GM18873 (cell line): ENCODE measurements around the gene AEBP1.
"Not testable (repeated sequence)": the region's sequence is repeated elsewhere in the genome, so short reads cannot be mapped to it uniquely, and the experiment has no call there.

Experiments used
- ATAC-seq: cut with Tn5 transposase; IDR thresholded peaks from one replicate; pipeline ENCODE4 v1.9.1; 2021; ENCODE audit warnings: mild to moderate bottlenecking, moderate library complexity, moderate number of reproducible peaks; ENCODE audit not compliant: unreplicated experiment, low FRiP score

AEBP1 gene

GRCh38 chr7:44116087-44116788 lies 12.1 kb downstream of the AEBP1 start:
- ATAC-seq, result no peak

DNA sequence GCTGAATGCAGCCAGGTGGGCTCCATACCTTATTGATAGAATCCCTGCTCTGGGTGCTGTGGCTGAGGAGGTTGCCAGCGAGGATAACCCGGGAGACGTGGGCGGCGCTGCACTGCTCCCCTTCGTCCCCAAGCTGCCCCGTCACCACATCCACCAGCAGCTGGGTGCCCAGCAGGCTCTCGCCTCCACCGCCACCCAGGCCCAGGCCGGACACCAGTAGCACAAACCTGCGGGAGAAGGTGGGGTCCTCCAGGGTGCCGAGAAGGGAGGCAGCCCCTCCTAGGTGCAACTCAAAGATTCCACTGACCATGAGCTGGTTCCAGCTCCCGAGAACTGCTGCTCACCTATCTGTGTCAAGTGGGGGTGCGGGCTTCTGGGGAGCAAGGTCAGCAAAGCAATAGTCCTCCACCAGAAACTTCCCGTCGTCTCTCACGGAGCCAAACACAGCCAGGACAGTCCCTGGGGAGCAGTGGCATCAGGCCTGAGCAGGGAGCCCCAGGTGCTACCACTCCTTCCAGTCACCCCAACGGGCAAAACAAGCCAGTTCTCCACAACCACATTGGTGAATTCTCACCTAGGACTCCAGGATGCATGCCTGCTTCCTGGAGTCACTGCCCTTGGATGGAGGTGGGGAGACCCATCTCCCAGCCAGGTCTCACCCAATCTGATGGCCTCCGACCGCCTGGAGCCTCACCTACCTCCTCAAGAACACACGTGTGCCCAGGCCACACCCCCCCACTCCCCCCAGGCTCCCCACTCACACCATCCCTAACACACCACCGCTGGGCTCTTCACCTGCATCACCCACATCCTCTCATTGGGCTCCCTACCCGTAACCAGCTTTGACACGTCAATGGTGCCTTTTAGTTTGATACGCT lies 12.9 kb downstream of the AEBP1 start:
- no peak for ATAC-seq

- ATAC-seq, result no peak
These were observed 13.8 kb downstream of the AEBP1 start for GRCh38 chr7:44117801-44118429.

GRCh38 chr7:44119829-44120380 lies 15.8 kb downstream of the AEBP1 start:
- no peak for ATAC-seq

GRCh38 chr7:44120395-44120794 lies 16.2 kb downstream of the AEBP1 start:
- ATAC-seq, result no peak

GRCh38 chr7:44121761-44122420 lies 17.7 kb downstream of the AEBP1 start:
- no peak for ATAC-seq

GRCh38 chr7:44122529-44122928 lies 18.4 kb downstream of the AEBP1 start:
- ATAC-seq, result no peak

GRCh38 chr7:44123190-44124003 lies 19.3 kb downstream of the AEBP1 start, which contains the start of gene POLD2:
Gene POLD2, minus strand, starts transcription at chr7:44123548. Its CDS starts 1,495 bp downstream, at chr7:44122053.
- peak; percentile 91 for ATAC-seq

GRCh38 chr7:44124822-44125202 lies 20.7 kb downstream of the AEBP1 start:
- ATAC-seq, result no peak

GRCh38 chr7:44126574-44126973 lies 22.4 kb downstream of the AEBP1 start:
- not testable (repeated sequence) for ATAC-seq

- ATAC-seq, result no peak
These were observed 23.0 kb downstream of the AEBP1 start for GRCh38 chr7:44127161-44127560.

DNA sequence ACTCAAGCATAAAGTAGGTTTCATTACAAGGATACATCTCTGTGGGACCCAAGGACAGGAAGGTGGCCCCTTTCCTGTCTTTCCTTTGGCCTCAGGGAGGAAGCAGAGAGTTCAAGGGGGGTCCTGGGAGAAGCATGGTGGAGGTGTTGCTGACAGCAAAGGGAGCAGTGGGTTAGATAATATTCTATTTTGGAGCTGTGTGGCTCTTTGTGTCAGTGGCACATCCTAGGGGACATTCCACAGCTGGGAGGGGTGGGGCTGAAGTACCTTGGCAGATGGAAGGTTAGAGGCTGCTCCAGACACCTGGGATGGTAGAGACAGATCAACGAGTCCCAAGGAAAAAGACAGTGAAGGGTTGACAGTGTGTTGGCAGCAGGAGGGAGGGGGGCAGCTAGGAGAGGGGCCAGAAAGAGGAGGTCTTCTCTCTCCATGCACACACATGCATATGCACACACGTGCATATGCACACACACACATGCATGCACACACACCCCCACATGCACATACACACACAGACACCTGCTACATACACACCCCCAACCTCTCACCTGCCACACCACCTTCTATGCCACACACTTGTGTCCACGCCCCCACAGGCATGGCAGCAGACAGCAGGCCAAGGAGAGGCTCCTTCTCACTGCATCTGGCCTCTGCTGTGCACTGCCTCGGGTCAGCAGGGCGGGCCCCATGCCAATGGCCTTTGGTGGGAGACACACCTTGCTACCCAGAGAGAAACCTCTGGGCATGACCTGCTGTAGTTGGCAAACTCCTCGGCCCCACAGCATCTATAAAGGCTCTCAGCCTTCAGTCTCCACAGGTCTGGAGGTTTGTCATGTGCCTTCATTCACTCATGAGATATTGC lies 24.8 kb downstream of the AEBP1 start:
- no peak for ATAC-seq

GRCh38 chr7:44131173-44132029 lies 27.3 kb downstream of the AEBP1 start:
- ATAC-seq, result no peak

DNA sequence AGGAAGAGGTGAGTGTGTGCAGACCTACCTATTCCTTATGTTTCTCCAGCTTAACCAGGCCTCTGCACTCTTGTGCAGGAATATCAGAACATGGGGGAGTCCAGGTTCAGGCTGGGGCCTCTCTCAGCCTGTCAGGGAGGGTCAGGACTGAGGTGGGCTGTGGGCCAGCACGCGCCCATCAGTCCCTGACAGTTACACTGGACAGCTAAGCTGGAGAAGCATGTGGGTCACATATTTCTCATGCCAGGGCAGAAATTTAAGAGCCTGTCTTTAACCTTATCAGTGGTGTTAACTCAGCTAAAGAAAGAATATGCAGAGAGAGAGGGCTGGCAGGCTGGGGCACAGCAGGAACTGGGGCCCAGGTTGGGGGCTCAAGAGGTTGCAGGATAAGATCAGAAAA lies 27.9 kb downstream of the AEBP1 start:
- ATAC-seq, result no peak

- ATAC-seq, result no peak
These were observed 29.1 kb downstream of the AEBP1 start for GRCh38 chr7:44133295-44133694.

DNA sequence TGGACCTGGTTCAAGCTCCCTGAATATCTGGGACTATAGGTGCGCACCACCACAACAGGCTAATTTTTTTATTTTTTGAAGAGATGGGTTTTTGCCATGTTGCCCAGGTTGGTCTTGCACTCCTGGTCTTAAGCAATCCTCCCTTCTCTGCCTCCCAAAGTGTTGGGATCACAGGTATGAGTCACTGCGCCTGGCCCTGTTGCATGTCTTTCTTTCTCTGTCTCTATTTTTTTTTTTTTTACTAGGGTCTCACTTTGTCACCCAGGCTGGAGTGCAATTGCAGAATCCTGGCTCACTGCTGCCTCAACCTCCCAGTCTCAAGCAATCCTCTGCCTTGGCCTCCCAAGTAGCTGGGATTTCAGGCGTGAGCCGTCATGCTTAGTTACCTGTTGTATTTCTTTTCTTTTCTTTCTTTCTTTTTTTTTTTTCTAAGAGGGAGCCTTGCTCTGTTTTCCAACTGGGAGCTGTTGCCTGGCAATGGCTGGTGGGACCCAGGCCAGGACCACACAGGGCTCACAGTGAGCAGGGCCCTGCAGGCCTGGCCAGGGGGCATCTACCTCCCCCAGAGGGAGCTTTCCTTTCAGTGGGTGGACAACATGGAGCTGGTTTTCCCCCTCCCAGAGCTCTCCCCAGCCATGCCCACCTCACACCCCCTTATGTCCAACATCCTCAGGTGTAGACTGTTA lies 30.9 kb downstream of the AEBP1 start:
- no peak for ATAC-seq

DNA sequence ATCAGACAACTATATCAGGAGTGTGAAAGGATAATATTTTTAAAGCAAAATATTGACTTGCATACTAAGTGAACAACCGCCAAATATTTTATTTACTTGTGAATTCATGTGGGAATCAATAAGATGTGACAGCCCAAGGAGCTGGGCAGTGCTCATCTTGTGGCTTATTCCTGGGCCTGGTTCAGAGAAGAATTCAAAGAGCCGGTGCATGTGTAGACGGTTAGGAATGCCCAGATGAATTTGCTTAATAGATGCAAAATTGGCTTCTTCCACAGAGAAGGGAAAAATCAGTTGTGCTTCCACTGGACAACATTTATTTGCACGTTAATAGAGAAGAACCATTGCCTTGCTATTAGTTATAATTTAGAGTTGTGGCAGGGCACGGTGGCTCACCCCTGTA lies 32.6 kb downstream of the AEBP1 start:
- ATAC-seq, result no peak
